Upper lobe of left lung (tissue), 4 donors: ENCODE data around the gene WDPCP.

Experiments
- CTCF ChIP-seq, 6 experiments: fragments of 450-650 bp in 4 of 6; fragments of 200-600 bp in 2 of 6; sonication (generic) in 2 of 6; IDR thresholded peaks; one replicate each; pipeline ENCODE4 v1.5.1; 2016 to 2019; ENCODE audit warnings: antibody characterized with exemption in 6 of 6
- EP300 ChIP-seq, 4 donors: sonication (generic); formaldehyde crosslinking; IDR thresholded peaks; one replicate each; pipeline ENCODE4 v1.5.1; 2017; ENCODE audit warnings: antibody characterized with exemption in 4 of 4, control low read depth in 2 of 4
- POLR2A ChIP-seq, 4 donors: fragments of 450-650 bp; IDR thresholded peaks; one replicate each; pipeline ENCODE4 v1.5.1; 2016 to 2017; ENCODE audit warnings: antibody characterized with exemption in 4 of 4, mild to moderate bottlenecking in 2 of 4

- TF ChIP-seq CTCF (IDR thresholded peaks at IDR 0.05) (no peak), POLR2A (IDR thresholded peaks at IDR 0.05) (no peak), EP300 (IDR thresholded peaks at IDR 0.05) (no peak)
Observed at GRCh38 chr2:63186331-63186730, 401.9 kb downstream of the WDPCP start.
